Islet precursor cell (in vitro differentiated cells): Measurements from ENCODE around the gene PMM2.

Source experiments
- DNase-seq: peaks from one replicate; pipeline ENCODE4 v3.0.0-alpha.2; 2018

PMM2 gene

DNA sequence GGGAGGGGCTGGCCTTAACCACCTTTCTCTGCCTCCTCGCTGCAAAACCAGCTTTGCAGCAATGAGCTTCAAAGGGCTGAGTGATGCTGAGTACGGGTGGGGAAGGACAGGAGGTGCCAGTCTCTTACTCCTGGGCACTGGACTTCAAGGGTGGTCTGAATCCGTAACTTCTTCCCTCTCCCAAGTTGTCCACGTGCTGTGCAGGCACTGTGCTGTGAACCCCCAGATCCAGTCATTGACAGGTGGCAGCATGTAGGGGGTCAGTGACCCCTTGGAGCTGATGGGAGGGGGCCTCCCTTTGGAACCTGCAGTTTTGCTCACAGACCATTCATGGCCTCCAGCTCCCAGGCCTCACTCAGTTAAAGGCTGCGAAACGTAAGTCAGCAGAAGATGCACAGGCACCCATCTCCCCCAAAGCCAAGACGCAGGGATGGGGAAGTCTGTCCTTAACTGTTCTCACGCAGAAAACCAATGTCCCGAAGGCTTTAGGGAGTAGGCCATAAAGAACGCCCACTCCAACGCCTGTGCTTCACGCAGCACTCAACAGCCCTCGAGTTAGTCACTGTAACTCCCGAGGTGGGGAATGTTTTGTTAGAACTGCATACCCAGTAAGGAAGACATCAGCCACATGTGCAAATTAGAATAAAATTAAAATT lies 92.4 kb downstream of the PMM2 start:
- no peak for DNase-seq

DNA sequence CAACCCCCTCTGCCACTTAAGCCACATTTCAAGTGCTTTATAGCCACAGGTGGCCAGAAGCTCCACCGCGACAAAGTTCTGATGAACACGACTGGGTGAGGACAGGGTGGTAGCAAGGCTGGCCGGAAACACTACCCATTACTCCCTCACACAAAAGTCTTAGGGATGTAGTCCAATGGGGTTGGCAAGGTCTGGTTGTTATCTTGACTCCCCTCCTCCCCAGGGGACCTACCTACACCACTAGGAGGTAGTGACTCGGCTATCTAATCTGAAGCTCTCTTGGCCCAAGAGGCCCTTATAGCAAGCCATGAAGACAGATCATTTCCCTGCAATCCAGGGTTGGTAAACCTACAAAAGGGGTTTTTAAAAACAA lies 92.9 kb downstream of the PMM2 start:
- no peak for DNase-seq

DNA sequence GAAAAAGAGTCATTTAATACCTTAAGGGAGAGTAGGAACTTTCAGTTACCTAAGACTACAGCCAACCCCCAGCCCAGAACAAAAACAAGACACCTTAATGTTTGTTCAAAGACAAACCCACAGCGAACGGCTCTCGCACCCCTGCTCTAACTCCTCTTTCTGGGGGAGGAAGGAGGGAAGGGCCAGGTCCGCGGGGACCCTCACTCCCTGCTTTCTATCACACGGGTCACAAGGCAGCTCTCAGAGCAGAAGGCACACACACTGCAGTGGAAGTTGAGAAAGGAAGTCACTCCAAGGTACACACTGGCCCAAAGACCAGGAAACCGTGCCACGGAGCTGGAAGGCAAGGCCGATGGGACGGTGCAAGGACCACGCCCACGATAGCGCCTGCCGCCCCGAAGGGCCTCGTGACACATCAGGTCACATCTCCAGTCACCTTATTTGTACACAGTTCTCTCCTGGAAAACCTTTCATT lies 94.5 kb downstream of the PMM2 start:
- DNase-seq, result no peak

DNA sequence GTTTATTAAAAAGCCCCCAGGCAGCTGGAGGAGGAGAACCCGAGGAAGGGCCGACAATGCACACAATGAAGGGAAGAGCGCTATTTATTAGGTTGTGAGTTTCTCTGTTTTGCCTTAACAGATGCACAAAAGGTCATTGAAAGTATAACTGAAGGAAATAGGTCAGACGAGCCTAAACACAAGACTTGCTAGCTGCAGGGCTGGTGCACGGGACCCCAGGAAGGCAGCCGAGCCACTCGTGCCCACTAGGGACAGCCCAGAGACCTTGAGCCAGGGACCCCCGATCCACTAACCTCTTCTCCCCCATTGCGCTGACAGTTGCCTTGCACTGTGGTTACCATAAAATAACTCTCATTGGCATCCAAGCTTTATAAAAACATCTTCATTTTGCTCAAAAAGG lies 95.8 kb downstream of the PMM2 start:
- DNase-seq, result no peak

DNA sequence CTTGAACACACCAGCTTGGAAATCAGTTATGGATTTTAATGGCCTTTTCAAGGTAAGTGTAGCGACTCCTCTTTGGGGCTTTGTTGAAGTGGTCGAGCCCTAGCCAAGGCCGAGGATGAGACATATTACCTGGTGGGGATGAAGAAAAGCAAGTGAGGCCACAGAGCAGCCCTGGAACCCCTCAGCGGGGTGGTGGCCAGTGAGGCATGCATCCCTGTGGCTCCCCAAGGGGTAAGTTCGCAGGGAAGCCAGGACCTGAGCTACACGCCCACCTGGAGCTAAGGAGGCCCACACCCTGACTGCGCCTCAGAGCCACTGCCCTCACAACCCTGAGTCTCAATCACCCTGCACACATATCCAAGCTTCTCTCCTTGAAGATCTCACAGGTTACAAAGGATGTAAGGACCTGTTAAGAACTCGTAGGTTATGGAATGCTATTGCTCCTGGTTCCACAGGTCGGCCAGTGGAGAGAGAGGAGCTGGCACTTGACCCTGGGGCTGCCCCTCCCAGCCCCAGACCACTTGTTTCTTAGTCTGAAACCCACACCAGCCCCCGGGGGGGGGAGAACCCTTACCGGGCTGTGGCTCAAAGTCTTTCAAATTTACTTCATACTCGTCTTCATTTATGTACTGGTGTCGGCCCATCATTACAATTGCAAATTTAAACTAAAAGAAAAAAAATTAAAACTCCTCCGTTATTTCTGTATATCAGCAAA lies 96.5 kb downstream of the PMM2 start:
- no peak for DNase-seq

DNA sequence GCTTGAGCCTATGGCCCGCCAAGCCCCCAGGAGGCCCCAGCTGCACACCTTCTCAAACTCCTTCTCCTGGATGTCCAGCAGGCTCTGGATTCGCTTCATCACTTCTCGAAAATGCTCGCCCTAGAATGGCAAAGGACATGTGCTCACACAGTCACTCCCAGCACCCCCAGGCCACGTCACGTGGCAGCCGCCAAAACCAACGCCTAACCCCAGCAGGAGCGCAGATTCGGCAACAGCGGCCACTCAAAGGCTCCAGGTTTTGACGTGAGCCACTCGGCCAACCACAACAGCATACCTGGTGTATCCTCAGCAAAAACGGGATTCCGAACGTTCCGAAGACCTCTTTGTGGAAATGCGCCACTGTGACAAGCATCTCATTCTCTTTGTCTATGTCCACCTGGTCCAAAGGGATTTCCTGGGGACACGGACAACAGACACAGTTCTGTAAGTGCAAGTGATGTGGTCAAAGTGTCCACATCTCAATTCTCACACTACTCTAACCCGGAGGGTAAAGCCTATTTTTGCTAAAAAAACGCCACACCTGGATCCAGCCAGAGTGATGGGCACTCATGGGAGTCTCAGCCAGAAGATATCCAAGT lies 97.2 kb downstream of the PMM2 start:
- no peak for DNase-seq

DNA sequence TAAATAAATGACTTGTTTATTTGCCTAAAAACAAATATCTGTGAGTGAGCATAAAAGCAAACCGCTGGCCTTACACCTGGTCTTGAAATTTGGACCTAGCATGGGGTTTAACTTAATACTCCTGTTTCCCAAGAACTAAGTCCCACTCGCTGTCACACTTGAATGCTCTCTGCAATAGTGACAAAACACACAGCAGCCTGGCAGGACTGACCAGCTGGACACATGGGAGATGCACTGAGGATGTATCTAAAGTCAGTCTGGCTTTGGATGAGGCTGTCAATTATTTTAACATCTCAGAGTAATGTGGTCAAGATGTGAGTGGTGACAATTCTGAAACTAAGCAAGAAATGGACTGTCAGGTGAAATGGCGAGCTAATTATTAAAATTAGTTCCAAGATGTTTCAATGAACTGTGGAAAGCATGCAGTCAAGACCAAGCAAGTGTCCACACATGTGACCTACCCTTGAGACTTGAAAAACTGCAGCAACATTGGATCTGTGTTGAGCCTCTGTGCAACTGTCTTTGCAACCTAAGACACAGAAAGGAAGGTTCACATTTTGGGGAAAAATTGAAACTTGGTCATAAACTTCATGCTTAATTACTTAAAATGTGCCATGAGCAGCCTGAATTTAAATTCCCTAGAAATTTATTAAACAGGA lies 101.2 kb downstream of the PMM2 start:
- DNase-seq, result no peak
